Endodermal cell (in vitro differentiated cells): Measurements from ENCODE around the gene LRBA. TPM values are rescaled to one million over a fixed set of nuclear protein-coding genes. Genes with fewer than 3 reads are reported as not detected.

Source experiments
- DNase-seq: peaks from one replicate; pipeline ENCODE4 v3.0.0-alpha.2; 2017
- H3K27ac ChIP-seq: 2 replicates; pipeline ENCODE4 v1.5.1; 2013; ENCODE audit warnings: mild to moderate bottlenecking, low read depth, low read length, moderate library complexity
- H3K27me3 ChIP-seq: 2 replicates; pipeline ENCODE4 v1.6.1; 2013; ENCODE audit warnings: mild to moderate bottlenecking, low read length, moderate library complexity; ENCODE audit not compliant: insufficient read depth, control insufficient read depth, poor library complexity, severe bottlenecking
- H3K36me3 ChIP-seq: 2 replicates; pipeline ENCODE4 v1.7.0; 2013; ENCODE audit warnings: mild to moderate bottlenecking, low read length, moderate library complexity; ENCODE audit not compliant: control insufficient read depth, insufficient read depth
- H3K4me1 ChIP-seq: one replicate; pipeline ENCODE4 v1.7.0; 2013; ENCODE audit warnings: low read length; ENCODE audit not compliant: control insufficient read depth, insufficient read depth
- H3K4me3 ChIP-seq: 2 replicates; pipeline ENCODE4 v1.5.1; 2013; ENCODE audit warnings: mild to moderate bottlenecking, low read length, moderate library complexity
- H3K9ac ChIP-seq: 2 replicates; pipeline ENCODE4 v1.6.1; 2013; ENCODE audit warnings: mild to moderate bottlenecking, low read length, moderate library complexity; ENCODE audit not compliant: poor library complexity, severe bottlenecking; ENCODE audit errors: extremely low read depth
- H3K9me3 ChIP-seq: 2 replicates; pipeline ENCODE4 v1.6.1; 2013; ENCODE audit warnings: mild to moderate bottlenecking, low read length, moderate library complexity; ENCODE audit not compliant: control insufficient read depth
- H3K27ac Mint-ChIP-seq: 2 replicates; pipeline ENCODE4 v1.8.0; 2020; ENCODE audit warnings: mixed read lengths
- H3K27me3 Mint-ChIP-seq: 2 replicates; pipeline ENCODE4 v1.8.0; 2021; ENCODE audit warnings: mild to moderate bottlenecking, mixed read lengths; ENCODE audit not compliant: insufficient read depth
- H3K36me3 Mint-ChIP-seq: 2 replicates; pipeline ENCODE4 v1.8.0; 2020; ENCODE audit warnings: low read depth, mixed read lengths
- H3K4me1 Mint-ChIP-seq: 2 replicates; pipeline ENCODE4 v1.8.0; 2020; ENCODE audit warnings: mixed read lengths
- H3K4me3 Mint-ChIP-seq: 2 replicates; pipeline ENCODE4 v1.8.0; 2020; ENCODE audit warnings: mild to moderate bottlenecking, moderate library complexity, mixed read lengths
- H3K9me3 Mint-ChIP-seq: 2 replicates; pipeline ENCODE4 v1.8.0; 2020; ENCODE audit warnings: mild to moderate bottlenecking, mixed read lengths
- WGBS, 2 experiments: methylation state at CpG; one replicate each; pipeline versions ENCODE4 v1.1.5 to v1.1.7; 2013; ENCODE audit warnings: missing lambda C conversion rate in 2 of 2, mixed read lengths in 1 of 2; ENCODE audit not compliant: insufficient coverage in 1 of 2, insufficient read length in 1 of 2; 5-methylcytosine and 5-hydroxymethylcytosine counted together
- total RNA-seq, 2 donors: library from RNA; stranded (reverse); fragmentation: NEBNext Ultra II Directional in 1 of 2; extraction: Animal tissue kit (Norgen Biotek cat#: 25700) in 1 of 2; gene quantifications; 2 replicates in 1 of 2; 3 replicates in 1 of 2; pipeline ENCODE4 v1.2.1, GENCODE V29; 2021
- TF ChIP-seq, protein P1 (sequence below): fragments of 200-600 bp; sonication (generic); conservative IDR thresholded peaks from 2 replicates; pipeline ENCODE4 v1.5.0; 2021; ENCODE audit warnings: antibody characterized with exemption, mild to moderate bottlenecking

Gene LRBA
- total RNA-seq, 2 donors from 2014 or later, result 77.3 to 95.9 TPM

GRCh38 chr4:150986085-150986484, 29.0 kb downstream of the LRBA start:
- TF ChIP-seq, protein P1, sequence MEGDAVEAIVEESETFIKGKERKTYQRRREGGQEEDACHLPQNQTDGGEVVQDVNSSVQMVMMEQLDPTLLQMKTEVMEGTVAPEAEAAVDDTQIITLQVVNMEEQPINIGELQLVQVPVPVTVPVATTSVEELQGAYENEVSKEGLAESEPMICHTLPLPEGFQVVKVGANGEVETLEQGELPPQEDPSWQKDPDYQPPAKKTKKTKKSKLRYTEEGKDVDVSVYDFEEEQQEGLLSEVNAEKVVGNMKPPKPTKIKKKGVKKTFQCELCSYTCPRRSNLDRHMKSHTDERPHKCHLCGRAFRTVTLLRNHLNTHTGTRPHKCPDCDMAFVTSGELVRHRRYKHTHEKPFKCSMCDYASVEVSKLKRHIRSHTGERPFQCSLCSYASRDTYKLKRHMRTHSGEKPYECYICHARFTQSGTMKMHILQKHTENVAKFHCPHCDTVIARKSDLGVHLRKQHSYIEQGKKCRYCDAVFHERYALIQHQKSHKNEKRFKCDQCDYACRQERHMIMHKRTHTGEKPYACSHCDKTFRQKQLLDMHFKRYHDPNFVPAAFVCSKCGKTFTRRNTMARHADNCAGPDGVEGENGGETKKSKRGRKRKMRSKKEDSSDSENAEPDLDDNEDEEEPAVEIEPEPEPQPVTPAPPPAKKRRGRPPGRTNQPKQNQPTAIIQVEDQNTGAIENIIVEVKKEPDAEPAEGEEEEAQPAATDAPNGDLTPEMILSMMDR, result no peak
- Histone ChIP-seq H3K4me1 (no peaks in the 10 kb centered on the region), H3K4me3 (no peak overlapping the region), H3K36me3 (peaks cover 10% of the 10 kb centered on the region), H3K9ac (no peak overlapping the region), H3K9me3 (peaks cover 3% of the 10 kb centered on the region), H3K27me3 (no peaks in the 10 kb centered on the region), H3K27ac (no peak overlapping the region)
- no peak overlapping the region for H3K4me3 Mint-ChIP-seq
- DNase-seq, result no peak
- peaks cover 18% of the 10 kb centered on the region for H3K36me3 Mint-ChIP-seq
- H3K4me1 Mint-ChIP-seq, result peaks cover 15% of the 10 kb centered on the region
- WGBS, 2 experiments, result 94 to 100% methylated on average over 4 of the region's 4 CpGs
- no peaks in the 10 kb centered on the region for H3K9me3 Mint-ChIP-seq
- H3K27ac Mint-ChIP-seq, result no peak overlapping the region
- no peaks in the 10 kb centered on the region for H3K27me3 Mint-ChIP-seq

GRCh38 chr4:150983851-150984250, 31.2 kb downstream of the LRBA start:
- no peak overlapping the region for H3K4me3 ChIP-seq
- no peaks in the 10 kb centered on the region for H3K27me3 ChIP-seq
- 93 to 100% methylated on average over 3 of the region's 3 CpGs for WGBS, 2 experiments
- no peaks in the 10 kb centered on the region for H3K9me3 ChIP-seq
- no peaks in the 10 kb centered on the region for H3K9me3 Mint-ChIP-seq
- H3K4me3 Mint-ChIP-seq, result no peak overlapping the region
- peaks cover 11% of the 10 kb centered on the region for H3K36me3 Mint-ChIP-seq
- peaks cover 15% of the 10 kb centered on the region for H3K4me1 Mint-ChIP-seq
- H3K36me3 ChIP-seq, result peaks cover 6% of the 10 kb centered on the region
- no peak for DNase-seq
- no peak overlapping the region for H3K27ac Mint-ChIP-seq
- H3K27ac ChIP-seq, result no peak overlapping the region
- TF ChIP-seq, protein P1, result no peak
- H3K9ac ChIP-seq, result no peak overlapping the region
- H3K4me1 ChIP-seq, result no peaks in the 10 kb centered on the region
- H3K27me3 Mint-ChIP-seq, result no peaks in the 10 kb centered on the region

DNA sequence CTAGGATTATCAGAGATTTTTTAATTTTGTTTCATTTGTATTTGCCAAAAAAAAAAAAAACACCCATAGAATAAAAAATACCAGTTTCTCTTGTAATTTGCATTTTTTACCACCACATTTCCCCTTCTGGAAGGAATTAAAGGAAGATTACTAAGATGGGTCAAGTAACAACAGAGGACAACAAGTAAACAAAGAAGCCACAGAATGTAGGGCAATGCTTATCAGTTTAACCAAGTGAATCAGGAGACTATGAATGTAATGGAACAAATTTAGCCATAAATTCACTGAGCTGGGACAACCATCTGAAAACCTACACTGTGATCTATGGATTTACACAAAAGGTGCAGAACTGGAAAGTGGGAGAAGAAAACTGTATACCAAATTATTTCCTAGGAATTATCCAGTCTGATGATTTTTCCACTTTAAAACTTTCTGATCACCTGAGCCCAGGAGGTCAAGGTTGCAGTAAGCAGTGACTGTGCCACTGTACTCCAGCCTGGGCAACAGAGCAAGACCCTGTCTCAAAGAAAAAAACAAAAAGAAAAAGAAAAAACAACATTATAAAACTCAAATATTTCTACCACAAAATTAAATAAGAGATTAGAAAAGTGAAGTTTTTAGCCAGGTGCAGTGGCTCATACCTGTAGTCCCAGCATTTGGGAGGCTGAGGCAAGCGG, 32.4 kb downstream of the LRBA start:
- H3K4me3 ChIP-seq, result no peak overlapping the region
- Mint-ChIP-seq H3K27ac (no peak overlapping the region), H3K27me3 (no peaks in the 10 kb centered on the region), H3K4me3 (no peak overlapping the region), H3K9me3 (no peaks in the 10 kb centered on the region), H3K4me1 (peaks cover 15% of the 10 kb centered on the region), H3K36me3 (peaks cover 11% of the 10 kb centered on the region)
- TF ChIP-seq, protein P1, result no peak
- H3K36me3 ChIP-seq, result peaks cover 6% of the 10 kb centered on the region
- H3K9ac ChIP-seq, result no peak overlapping the region
- no peaks in the 10 kb centered on the region for H3K4me1 ChIP-seq
- no peaks in the 10 kb centered on the region for H3K9me3 ChIP-seq
- no peaks in the 10 kb centered on the region for H3K27me3 ChIP-seq
- 80 to 100% methylated on average over 1 of the region's 1 CpG for WGBS, 2 experiments
- H3K27ac ChIP-seq, result no peak overlapping the region
- DNase-seq, result no peak
